ENCODE data around the gene ASTL. TPM values are rescaled to one million over a fixed set of nuclear protein-coding genes. Genes with fewer than 3 reads are reported as not detected.

ASTL gene
- total RNA-seq, 2 experiments from 2014 or later: 0.49 TPM; not detected in 1

DNA sequence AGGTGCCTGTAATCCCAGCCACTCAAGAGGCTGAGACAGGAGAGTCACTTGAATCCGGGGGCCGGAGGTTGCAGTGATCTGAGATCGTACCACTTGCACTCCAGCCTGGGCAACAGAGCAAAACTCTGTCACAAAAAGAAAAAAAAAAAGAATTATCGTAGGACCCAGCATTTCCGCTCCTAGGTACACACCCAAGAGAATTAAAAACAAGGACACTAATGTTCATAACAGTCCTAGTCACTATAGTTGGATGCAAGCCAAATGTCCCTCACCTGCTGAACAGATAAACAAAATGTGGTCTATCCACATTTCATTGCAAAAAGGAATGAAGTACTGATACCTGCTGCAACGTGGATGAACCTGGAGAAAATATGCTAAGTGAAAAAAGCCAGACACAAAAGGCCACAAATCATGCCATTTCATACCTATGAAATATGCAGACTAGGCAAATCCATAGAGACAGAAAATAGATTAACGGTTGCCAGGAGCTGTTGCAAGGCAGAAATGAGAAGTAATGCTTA lies 43.1 kb downstream of the ASTL start:
- no TSS peak for BruUV-seq (replicated peaks)
- TF ChIP-seq, protein P1, sequence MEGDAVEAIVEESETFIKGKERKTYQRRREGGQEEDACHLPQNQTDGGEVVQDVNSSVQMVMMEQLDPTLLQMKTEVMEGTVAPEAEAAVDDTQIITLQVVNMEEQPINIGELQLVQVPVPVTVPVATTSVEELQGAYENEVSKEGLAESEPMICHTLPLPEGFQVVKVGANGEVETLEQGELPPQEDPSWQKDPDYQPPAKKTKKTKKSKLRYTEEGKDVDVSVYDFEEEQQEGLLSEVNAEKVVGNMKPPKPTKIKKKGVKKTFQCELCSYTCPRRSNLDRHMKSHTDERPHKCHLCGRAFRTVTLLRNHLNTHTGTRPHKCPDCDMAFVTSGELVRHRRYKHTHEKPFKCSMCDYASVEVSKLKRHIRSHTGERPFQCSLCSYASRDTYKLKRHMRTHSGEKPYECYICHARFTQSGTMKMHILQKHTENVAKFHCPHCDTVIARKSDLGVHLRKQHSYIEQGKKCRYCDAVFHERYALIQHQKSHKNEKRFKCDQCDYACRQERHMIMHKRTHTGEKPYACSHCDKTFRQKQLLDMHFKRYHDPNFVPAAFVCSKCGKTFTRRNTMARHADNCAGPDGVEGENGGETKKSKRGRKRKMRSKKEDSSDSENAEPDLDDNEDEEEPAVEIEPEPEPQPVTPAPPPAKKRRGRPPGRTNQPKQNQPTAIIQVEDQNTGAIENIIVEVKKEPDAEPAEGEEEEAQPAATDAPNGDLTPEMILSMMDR (conservative IDR thresholded peaks at IDR 0.05; ENCODE audit: low read length): no peak
- H3K4me2 ChIP-seq (ENCODE audit: low read length): no peak overlapping the region
- ChIA-PET POLR2A (no interaction called here), CTCF (ENCODE audit: unreplicated experiment) (no interaction called here)
- no peaks in the 10 kb centered on the region for H3K9me3 ChIP-seq (ENCODE audit: low read length)
- no peak overlapping the region for H3K27ac ChIP-seq (ENCODE audit: low read depth, low read length, poor library complexity, severe bottlenecking)
- no peaks in the 10 kb centered on the region for H3K79me2 ChIP-seq (ENCODE audit: insufficient read depth, low read depth, low read length)
- no peak for DNase-seq (ENCODE audit: low spot score)
- no peak overlapping the region for H2AFZ ChIP-seq (ENCODE audit: low read length)
- no peaks in the 10 kb centered on the region for H3K9me2 ChIP-seq (ENCODE audit: insufficient read depth, low read length)
- no peaks in the 10 kb centered on the region for H3K4me1 ChIP-seq (ENCODE audit: insufficient read depth, low read length, poor library complexity, severe bottlenecking)
- intact Hi-C loops (cut with micrococcal nuclease; ENCODE audit: unreplicated experiment): no loop called here
- no peak overlapping the region for H3K4me3 ChIP-seq (ENCODE audit: low read depth, low read length, poor library complexity, severe bottlenecking)
- no peaks in the 10 kb centered on the region for H3K36me3 ChIP-seq (ENCODE audit: insufficient read depth, low read length)
- no peaks in the 10 kb centered on the region for H4K20me1 ChIP-seq (ENCODE audit: insufficient read depth, low read length)

DNA sequence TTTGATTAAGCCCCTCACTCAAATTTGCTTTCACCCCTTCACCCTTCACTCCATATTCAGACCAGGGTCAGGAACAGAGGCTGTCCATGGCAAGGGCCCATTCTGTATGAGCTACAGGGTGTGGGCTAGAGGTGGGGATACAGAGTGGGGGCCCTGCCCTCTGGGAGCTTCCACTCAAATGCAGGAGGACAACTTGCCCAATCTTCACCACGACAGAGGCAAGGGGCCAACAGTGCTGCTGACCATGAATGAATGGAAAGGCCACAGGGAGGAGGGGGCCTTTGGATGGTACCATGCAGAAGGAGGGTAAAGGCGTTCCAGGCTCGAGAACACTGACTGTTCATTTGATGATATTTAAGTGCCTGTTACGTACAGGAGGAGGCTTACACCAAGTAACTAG lies 44.8 kb downstream of the ASTL start:
- CTCF ChIA-PET (ENCODE audit: unreplicated experiment): no interaction called here
- Histone ChIP-seq H4K20me1 (ENCODE audit: insufficient read depth, low read length) (no peaks in the 10 kb centered on the region), H3K27ac (ENCODE audit: low read depth, low read length, poor library complexity, severe bottlenecking) (no peak overlapping the region), H3K4me2 (ENCODE audit: low read length) (no peak overlapping the region), H3K9me3 (ENCODE audit: low read length) (no peaks in the 10 kb centered on the region), H3K4me1 (ENCODE audit: insufficient read depth, low read length, poor library complexity, severe bottlenecking) (no peaks in the 10 kb centered on the region), H3K9me2 (ENCODE audit: insufficient read depth, low read length) (no peaks in the 10 kb centered on the region), H2AFZ (ENCODE audit: low read length) (no peak overlapping the region), H3K36me3 (ENCODE audit: insufficient read depth, low read length) (no peaks in the 10 kb centered on the region), H3K4me3 (ENCODE audit: low read depth, low read length, poor library complexity, severe bottlenecking) (no peak overlapping the region), H3K79me2 (ENCODE audit: insufficient read depth, low read depth, low read length) (no peaks in the 10 kb centered on the region)
- POLR2A ChIA-PET: no interaction called here
- TF ChIP-seq EZH2phosphoT487 (IDR thresholded peaks at IDR 0.05; ENCODE audit: borderline replicate concordance, low read depth, low read length): no peak
- TF ChIP-seq, protein P1 (conservative IDR thresholded peaks at IDR 0.05; ENCODE audit: low read length): no peak
- no TSS peak for BruUV-seq (replicated peaks)
- intact Hi-C loops (cut with micrococcal nuclease; ENCODE audit: unreplicated experiment): no loop called here
- DNase-seq (ENCODE audit: low spot score): no peak

DNA sequence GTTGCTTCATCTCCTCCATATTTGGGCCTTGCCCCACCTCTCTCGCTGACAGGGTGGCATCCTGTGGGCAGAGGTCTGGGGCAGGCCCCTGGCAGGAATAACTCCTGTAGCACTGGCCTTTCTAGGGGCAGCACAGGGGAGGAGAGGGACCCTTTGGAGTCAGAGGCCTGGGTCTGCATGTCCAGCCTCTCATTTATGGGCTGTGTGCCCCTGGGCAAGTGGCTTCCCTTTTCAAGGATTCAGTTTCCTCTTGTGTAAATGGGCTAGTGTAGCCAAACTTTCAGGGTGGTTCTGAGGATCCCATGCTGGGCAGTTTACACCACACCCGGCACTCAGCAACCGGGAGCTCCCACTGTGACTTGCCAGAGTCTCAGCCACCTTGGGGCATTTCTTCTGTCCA lies 45.4 kb downstream of the ASTL start:
- Histone ChIP-seq H2AFZ (ENCODE audit: low read length) (no peak overlapping the region), H3K4me1 (ENCODE audit: insufficient read depth, low read length, poor library complexity, severe bottlenecking) (no peaks in the 10 kb centered on the region), H3K79me2 (ENCODE audit: insufficient read depth, low read depth, low read length) (no peaks in the 10 kb centered on the region), H4K20me1 (ENCODE audit: insufficient read depth, low read length) (no peaks in the 10 kb centered on the region), H3K27ac (ENCODE audit: low read depth, low read length, poor library complexity, severe bottlenecking) (no peak overlapping the region), H3K4me2 (ENCODE audit: low read length) (no peak overlapping the region), H3K9me3 (ENCODE audit: low read length) (no peaks in the 10 kb centered on the region), H3K9me2 (ENCODE audit: insufficient read depth, low read length) (no peaks in the 10 kb centered on the region), H3K4me3 (ENCODE audit: low read depth, low read length, poor library complexity, severe bottlenecking) (no peak overlapping the region), H3K36me3 (ENCODE audit: insufficient read depth, low read length) (no peaks in the 10 kb centered on the region)
- intact Hi-C loops (cut with micrococcal nuclease; ENCODE audit: unreplicated experiment): no loop called here
- POLR2A ChIA-PET: no interaction called here
- CTCF ChIA-PET (ENCODE audit: unreplicated experiment): no interaction called here
- BruUV-seq (replicated peaks): no TSS peak
- TF ChIP-seq, protein P1 (conservative IDR thresholded peaks at IDR 0.05; ENCODE audit: low read length): no peak
- TF ChIP-seq EZH2phosphoT487 (IDR thresholded peaks at IDR 0.05; ENCODE audit: borderline replicate concordance, low read depth, low read length): no peak
- DNase-seq (ENCODE audit: low spot score): no peak
